ENCODE data around the gene RNF2. TPM values are rescaled to one million over a fixed set of nuclear protein-coding genes. Genes with fewer than 3 reads are reported as not detected.

The RNF2 gene
- total RNA-seq, 4 donors from 2014 or later, result 10.2 to 18.7 (median 17.4) TPM

GRCh38 chr1:185015631-185016030 is 29.7 kb upstream of the RNF2 start:
- no peak for ATAC-seq
- Histone ChIP-seq H3K4me3 (no peak overlapping the region), H3K27ac (no peak overlapping the region), H3K36me3 (no peaks in the 10 kb centered on the region), H3K9me3 (no peaks in the 10 kb centered on the region), H3K4me1 (no peaks in the 10 kb centered on the region), H3K27me3 (no peaks in the 10 kb centered on the region)
- WGBS, 2 donors (ENCODE audit: low coverage in 1 of 2), result 92 to 98% methylated on average over 2 to 3 of the region's 3 CpGs
- TF ChIP-seq EP300 (IDR thresholded peaks at IDR 0.05) (no peak), POLR2AphosphoS5 (IDR thresholded peaks at IDR 0.05) (no peak), POLR2A (IDR thresholded peaks at IDR 0.05) (no peak)
- TF ChIP-seq, protein P1, sequence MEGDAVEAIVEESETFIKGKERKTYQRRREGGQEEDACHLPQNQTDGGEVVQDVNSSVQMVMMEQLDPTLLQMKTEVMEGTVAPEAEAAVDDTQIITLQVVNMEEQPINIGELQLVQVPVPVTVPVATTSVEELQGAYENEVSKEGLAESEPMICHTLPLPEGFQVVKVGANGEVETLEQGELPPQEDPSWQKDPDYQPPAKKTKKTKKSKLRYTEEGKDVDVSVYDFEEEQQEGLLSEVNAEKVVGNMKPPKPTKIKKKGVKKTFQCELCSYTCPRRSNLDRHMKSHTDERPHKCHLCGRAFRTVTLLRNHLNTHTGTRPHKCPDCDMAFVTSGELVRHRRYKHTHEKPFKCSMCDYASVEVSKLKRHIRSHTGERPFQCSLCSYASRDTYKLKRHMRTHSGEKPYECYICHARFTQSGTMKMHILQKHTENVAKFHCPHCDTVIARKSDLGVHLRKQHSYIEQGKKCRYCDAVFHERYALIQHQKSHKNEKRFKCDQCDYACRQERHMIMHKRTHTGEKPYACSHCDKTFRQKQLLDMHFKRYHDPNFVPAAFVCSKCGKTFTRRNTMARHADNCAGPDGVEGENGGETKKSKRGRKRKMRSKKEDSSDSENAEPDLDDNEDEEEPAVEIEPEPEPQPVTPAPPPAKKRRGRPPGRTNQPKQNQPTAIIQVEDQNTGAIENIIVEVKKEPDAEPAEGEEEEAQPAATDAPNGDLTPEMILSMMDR (IDR thresholded peaks at IDR 0.05), result no peak

- no peaks in the 10 kb centered on the region for H3K27me3 ChIP-seq
- ATAC-seq, result no peak
- no peak for TF ChIP-seq EP300 (IDR thresholded peaks at IDR 0.05)
- no peak for TF ChIP-seq POLR2A (IDR thresholded peaks at IDR 0.05)
- TF ChIP-seq POLR2AphosphoS5 (IDR thresholded peaks at IDR 0.05), result no peak
- TF ChIP-seq, protein P1 (IDR thresholded peaks at IDR 0.05), result no peak
- H3K4me1 ChIP-seq, result no peaks in the 10 kb centered on the region
- WGBS, 2 donors (ENCODE audit: low coverage in 1 of 2), result 46 to 100% methylated on average over 1 to 2 of the region's 2 CpGs
- no peak overlapping the region for H3K27ac ChIP-seq
- H3K36me3 ChIP-seq, result no peaks in the 10 kb centered on the region
- H3K9me3 ChIP-seq, result no peaks in the 10 kb centered on the region
- no peak overlapping the region for H3K4me3 ChIP-seq
Observed at GRCh38 chr1:185016880-185017279, 28.5 kb upstream of the RNF2 start.

DNA sequence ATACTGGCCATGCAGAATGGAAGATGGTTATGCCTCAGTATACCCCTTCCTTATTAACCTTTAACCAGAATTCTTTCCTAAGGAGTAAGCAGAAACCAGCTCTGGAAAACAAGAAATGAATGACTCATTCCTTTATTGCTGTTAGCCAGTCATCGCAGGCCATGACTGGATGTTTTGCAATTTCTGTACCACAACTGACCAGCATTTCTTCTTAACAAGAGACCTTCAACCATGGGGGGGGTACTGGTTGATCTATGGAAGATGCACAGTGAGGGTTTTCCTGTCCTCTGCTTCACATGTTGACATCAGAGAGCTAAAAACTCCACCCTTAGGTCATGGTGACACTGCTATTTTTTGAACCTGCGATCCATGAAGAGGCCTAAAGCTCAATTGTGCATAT is 28.0 kb upstream of the RNF2 start:
- Histone ChIP-seq H3K36me3 (no peaks in the 10 kb centered on the region), H3K4me3 (no peak overlapping the region), H3K27ac (no peak overlapping the region), H3K4me1 (no peaks in the 10 kb centered on the region), H3K27me3 (no peaks in the 10 kb centered on the region), H3K9me3 (no peaks in the 10 kb centered on the region)
- WGBS, 2 donors (ENCODE audit: low coverage in 1 of 2), result 83 to 97% methylated on average over 2 of the region's 2 CpGs
- ATAC-seq, result no peak
- no peak for TF ChIP-seq EP300 (IDR thresholded peaks at IDR 0.05)
- no peak for TF ChIP-seq POLR2AphosphoS5 (IDR thresholded peaks at IDR 0.05)
- TF ChIP-seq, protein P1 (IDR thresholded peaks at IDR 0.05), result no peak
- TF ChIP-seq POLR2A (IDR thresholded peaks at IDR 0.05), result no peak

DNA sequence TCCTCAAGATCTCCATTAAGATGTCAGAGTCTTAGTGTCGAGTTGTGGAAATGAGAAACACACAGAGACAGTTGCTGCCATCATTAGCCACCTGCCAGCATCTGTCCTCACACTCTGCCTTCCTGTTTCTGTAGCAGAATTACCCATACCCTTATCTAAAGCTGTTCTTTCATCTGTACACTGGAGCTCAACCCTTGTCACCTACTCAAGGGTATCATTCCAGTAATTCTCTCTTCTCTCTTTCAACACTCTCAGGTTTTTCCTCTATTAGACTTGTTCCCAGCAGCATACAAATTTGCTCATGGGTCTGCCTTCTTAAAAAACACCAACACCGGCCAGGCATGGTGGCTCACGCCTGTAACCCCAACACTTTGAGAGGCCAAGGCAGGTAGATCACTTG is 27.4 kb upstream of the RNF2 start:
- Histone ChIP-seq H3K4me3 (no peak overlapping the region), H3K36me3 (no peaks in the 10 kb centered on the region), H3K27ac (no peak overlapping the region), H3K4me1 (no peaks in the 10 kb centered on the region), H3K9me3 (no peaks in the 10 kb centered on the region), H3K27me3 (no peaks in the 10 kb centered on the region)
- TF ChIP-seq EP300 (IDR thresholded peaks at IDR 0.05), result no peak
- no peak for TF ChIP-seq POLR2AphosphoS5 (IDR thresholded peaks at IDR 0.05)
- TF ChIP-seq, protein P1 (IDR thresholded peaks at IDR 0.05), result no peak
- no peak for TF ChIP-seq POLR2A (IDR thresholded peaks at IDR 0.05)
- WGBS, 2 donors (ENCODE audit: low coverage in 1 of 2), result 58 to 83% methylated on average over 1 of the region's 3 CpGs
- no peak for ATAC-seq

GRCh38 chr1:185027252-185027882 is 18.0 kb upstream of the RNF2 start:
- H3K9me3 ChIP-seq, result peaks cover 0 to 14% (median 0%) of the 10 kb centered on the region in 3 donors
- H3K27me3 ChIP-seq, result no peaks in the 10 kb centered on the region
- no peaks in the 10 kb centered on the region for H3K36me3 ChIP-seq
- WGBS, 2 donors (ENCODE audit: low coverage in 1 of 2), result 96 to 100% methylated on average over 1 to 2 of the region's 4 CpGs
- no peaks in the 10 kb centered on the region for H3K4me1 ChIP-seq
- no peak for ATAC-seq
- no peak overlapping the region for H3K27ac ChIP-seq
- no peak overlapping the region for H3K4me3 ChIP-seq
- no peak for TF ChIP-seq EP300 (IDR thresholded peaks at IDR 0.05)
- TF ChIP-seq POLR2A (IDR thresholded peaks at IDR 0.05), result no peak
